GM18951 (cell line): ENCODE results near the gene LRRC4C.

Source experiments
- POLR2A ChIP-seq: IDR thresholded peaks from 4 replicates; pipeline ENCODE4 v1.6.1; 2011; ENCODE audit warnings: mild to moderate bottlenecking; ENCODE audit not compliant: insufficient read length, insufficient read depth; ENCODE audit errors: extremely low read depth
- in situ Hi-C: fragments of 300-500 bp; cut with MboI; formaldehyde crosslinking; loops from one replicate; pipeline ENCODE4 v1.12.0; 2022; ENCODE audit warnings: low sequenced_read_pairs, mixed read lengths, inconsistent platforms; ENCODE audit not compliant: unreplicated experiment

LRRC4C gene

GRCh38 chr11:41456269-41456668 is 3.2 kb downstream of the LRRC4C start:
- no peak for TF ChIP-seq POLR2A
- in situ Hi-C loops: loop anchor here (25.0 kb wide), 2 partner anchors 1081 to 1831 kb away; no protein-coding TSS in a partner anchor

- TF ChIP-seq POLR2A: no peak
- in situ Hi-C loops: loop anchor here (25.0 kb wide), 2 partner anchors 1086 to 1836 kb away; no protein-coding TSS in a partner anchor
Observed at GRCh38 chr11:41451011-41451410, 8.4 kb downstream of the LRRC4C start.

- no peak for TF ChIP-seq POLR2A
- in situ Hi-C loops: loop anchor here (25.0 kb wide), 2 partner anchors 1088 to 1838 kb away; no protein-coding TSS in a partner anchor
Observed at GRCh38 chr11:41449483-41450050, 9.9 kb downstream of the LRRC4C start.

- in situ Hi-C loops: no loop called here
- no peak for TF ChIP-seq POLR2A
Observed at GRCh38 chr11:41446566-41446965, 12.9 kb downstream of the LRRC4C start.

GRCh38 chr11:41446107-41446506 is 13.3 kb downstream of the LRRC4C start:
- in situ Hi-C loops: no loop called here

GRCh38 chr11:41437006-41437490 is 22.4 kb downstream of the LRRC4C start:
- TF ChIP-seq POLR2A: no peak
- in situ Hi-C loops: no loop called here

More at GRCh38 chr11:41446107-41446506, 13.3 kb downstream of the LRRC4C start:
- TF ChIP-seq POLR2A: no peak

- in situ Hi-C loops: no loop called here
- no peak for TF ChIP-seq POLR2A
Observed at GRCh38 chr11:41435531-41435930, 23.9 kb downstream of the LRRC4C start.

GRCh38 chr11:41431784-41432183 is 27.7 kb downstream of the LRRC4C start:
- no peak for TF ChIP-seq POLR2A
- in situ Hi-C loops: no loop called here

GRCh38 chr11:41419901-41420300 is 39.6 kb downstream of the LRRC4C start:
- in situ Hi-C loops: no loop called here

GRCh38 chr11:41414771-41415440 is 44.5 kb downstream of the LRRC4C start:
- in situ Hi-C loops: no loop called here
- TF ChIP-seq POLR2A: no peak

More at GRCh38 chr11:41419901-41420300, 39.6 kb downstream of the LRRC4C start:
- TF ChIP-seq POLR2A: no peak

GRCh38 chr11:41413843-41414242 is 45.6 kb downstream of the LRRC4C start:
- in situ Hi-C loops: no loop called here
- TF ChIP-seq POLR2A: no peak

- TF ChIP-seq POLR2A: no peak
- in situ Hi-C loops: no loop called here
Observed at GRCh38 chr11:41405812-41406211, 53.6 kb downstream of the LRRC4C start.

GRCh38 chr11:41404109-41404508 is 55.3 kb downstream of the LRRC4C start:
- TF ChIP-seq POLR2A: no peak
- in situ Hi-C loops: no loop called here

- TF ChIP-seq POLR2A: no peak
Observed at GRCh38 chr11:41403458-41403857, 56.0 kb downstream of the LRRC4C start.

More at GRCh38 chr11:41403458-41403857, 56.0 kb downstream of the LRRC4C start:
- in situ Hi-C loops: no loop called here
